H1 (cell line): ENCODE data around the gene TUBB4B. TPM values are rescaled to one million over a fixed set of nuclear protein-coding genes. Genes with fewer than 3 reads are reported as not detected.

Source experiments
- ASH2L ChIP-seq: fragments of 200-600, 300-600 bp; sonication (generic); IDR thresholded peaks from one replicate; pipeline ENCODE4 v1.7.1; 2017; ENCODE audit warnings: low read length
- BCL11A ChIP-seq, 2 experiments: IDR thresholded peaks; one replicate each; pipeline ENCODE4 v1.6.1; 2011; ENCODE audit warnings: low read depth in 2 of 2, low read length in 2 of 2, mild to moderate bottlenecking in 2 of 2
- JUN ChIP-seq: IDR thresholded peaks from 2 replicates; pipeline ENCODE4 v1.6.1; 2011; ENCODE audit warnings: low read depth, mild to moderate bottlenecking, improper control_type of control experiment, low read length
- KDM4A ChIP-seq: IDR thresholded peaks from one replicate; pipeline ENCODE4 v1.7.1; 2012; ENCODE audit warnings: low read depth, mild to moderate bottlenecking, moderate library complexity, low read length, inconsistent platforms; ENCODE audit not compliant: severe bottlenecking
- MAFK ChIP-seq: IDR thresholded peaks from 2 replicates; pipeline ENCODE4 v1.6.1; 2012; ENCODE audit warnings: low read depth, mild to moderate bottlenecking, improper control_type of control experiment, low read length
- PHF8 ChIP-seq: fragments of 200-600 bp; sonication (generic); conservative IDR thresholded peaks from 2 replicates; pipeline ENCODE4 v1.7.1; 2012; ENCODE audit warnings: low read depth, mild to moderate bottlenecking, inconsistent platforms, low read length, moderate library complexity
- POLR2AphosphoS5 ChIP-seq: IDR thresholded peaks from 2 replicates; pipeline ENCODE4 v1.6.1; 2011; ENCODE audit warnings: low read depth, low read length
- RXRA ChIP-seq: IDR thresholded peaks from 2 replicates; pipeline ENCODE4 v1.6.1; 2011; ENCODE audit warnings: low read depth, mild to moderate bottlenecking, low read length, moderate library complexity; ENCODE audit not compliant: insufficient read depth
- TAF7 ChIP-seq: optimal IDR thresholded peaks from 2 replicates; pipeline ENCODE3; 2011; ENCODE audit warnings: low read depth, mild to moderate bottlenecking, inconsistent platforms, low read length, moderate library complexity, borderline replicate concordance
- TBP ChIP-seq: IDR thresholded peaks from 2 replicates; pipeline ENCODE4 v1.6.1; 2011; ENCODE audit warnings: low read depth, low read length, improper control_type of control experiment
- polyA plus RNA-seq, 7 experiments: library from polyadenylated mRNA; depleted of rRNA in 3 of 7; stranded (reverse) in 5 of 7; unstranded in 2 of 7; fragments of >200 nt in 5 of 7; fragments of 200-250 nt in 2 of 7; gene quantifications; 1 replicate in 5 of 7; 2 replicates in 1 of 7; 4 replicates in 1 of 7; pipeline versions ENCODE4 v1.2.1 to v1.2.3, GENCODE V29; 2011 to 2013; ENCODE audit warnings: missing spikeins in 2 of 7, mixed read lengths in 2 of 7
- total RNA-seq: library from RNA; stranded (reverse); fragmentation: NEBNext Ultra II Directional; extraction: Animal tissue kit (Norgen Biotek cat#: 25700); gene quantifications from 2 replicates; pipeline ENCODE4 v1.2.1, GENCODE V29; 2021
- TF ChIP-seq, protein P1 (sequence below): fragments of 300-600 bp; sonication (generic); IDR thresholded peaks from 2 replicates; pipeline ENCODE4 v1.7.1; 2012; ENCODE audit warnings: low read length, moderate library complexity, mild to moderate bottlenecking, inconsistent platforms; ENCODE audit not compliant: insufficient replicate concordance

TUBB4B gene
- total and polyA plus RNA-seq, 2 of the 8 experiments (the other 6 are each of a cell fraction or from before 2014, with no cell fraction given), result 280 to 307 TPM

DNA sequence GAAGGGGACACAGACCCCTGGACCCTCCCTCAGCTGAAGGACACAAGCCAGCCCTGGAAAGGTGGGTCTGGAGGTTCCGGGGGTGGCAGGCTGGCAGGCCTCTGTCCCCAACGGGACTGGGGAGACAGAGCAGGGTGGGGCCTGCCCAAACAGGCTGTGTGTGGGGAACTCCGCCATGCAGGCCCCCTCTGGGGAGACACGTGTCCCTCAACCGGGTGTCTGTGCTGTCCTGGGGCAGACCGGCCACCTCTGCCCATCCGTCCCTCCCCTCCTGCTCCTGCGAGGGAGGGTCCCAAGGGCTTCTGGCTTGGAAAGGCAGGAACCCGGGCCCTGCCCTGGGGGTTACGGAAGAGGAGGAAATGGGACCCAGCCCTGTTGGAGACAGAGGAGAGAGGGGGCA lies 9.0 kb upstream of the TUBB4B start (continued):
- TF ChIP-seq, protein P1, sequence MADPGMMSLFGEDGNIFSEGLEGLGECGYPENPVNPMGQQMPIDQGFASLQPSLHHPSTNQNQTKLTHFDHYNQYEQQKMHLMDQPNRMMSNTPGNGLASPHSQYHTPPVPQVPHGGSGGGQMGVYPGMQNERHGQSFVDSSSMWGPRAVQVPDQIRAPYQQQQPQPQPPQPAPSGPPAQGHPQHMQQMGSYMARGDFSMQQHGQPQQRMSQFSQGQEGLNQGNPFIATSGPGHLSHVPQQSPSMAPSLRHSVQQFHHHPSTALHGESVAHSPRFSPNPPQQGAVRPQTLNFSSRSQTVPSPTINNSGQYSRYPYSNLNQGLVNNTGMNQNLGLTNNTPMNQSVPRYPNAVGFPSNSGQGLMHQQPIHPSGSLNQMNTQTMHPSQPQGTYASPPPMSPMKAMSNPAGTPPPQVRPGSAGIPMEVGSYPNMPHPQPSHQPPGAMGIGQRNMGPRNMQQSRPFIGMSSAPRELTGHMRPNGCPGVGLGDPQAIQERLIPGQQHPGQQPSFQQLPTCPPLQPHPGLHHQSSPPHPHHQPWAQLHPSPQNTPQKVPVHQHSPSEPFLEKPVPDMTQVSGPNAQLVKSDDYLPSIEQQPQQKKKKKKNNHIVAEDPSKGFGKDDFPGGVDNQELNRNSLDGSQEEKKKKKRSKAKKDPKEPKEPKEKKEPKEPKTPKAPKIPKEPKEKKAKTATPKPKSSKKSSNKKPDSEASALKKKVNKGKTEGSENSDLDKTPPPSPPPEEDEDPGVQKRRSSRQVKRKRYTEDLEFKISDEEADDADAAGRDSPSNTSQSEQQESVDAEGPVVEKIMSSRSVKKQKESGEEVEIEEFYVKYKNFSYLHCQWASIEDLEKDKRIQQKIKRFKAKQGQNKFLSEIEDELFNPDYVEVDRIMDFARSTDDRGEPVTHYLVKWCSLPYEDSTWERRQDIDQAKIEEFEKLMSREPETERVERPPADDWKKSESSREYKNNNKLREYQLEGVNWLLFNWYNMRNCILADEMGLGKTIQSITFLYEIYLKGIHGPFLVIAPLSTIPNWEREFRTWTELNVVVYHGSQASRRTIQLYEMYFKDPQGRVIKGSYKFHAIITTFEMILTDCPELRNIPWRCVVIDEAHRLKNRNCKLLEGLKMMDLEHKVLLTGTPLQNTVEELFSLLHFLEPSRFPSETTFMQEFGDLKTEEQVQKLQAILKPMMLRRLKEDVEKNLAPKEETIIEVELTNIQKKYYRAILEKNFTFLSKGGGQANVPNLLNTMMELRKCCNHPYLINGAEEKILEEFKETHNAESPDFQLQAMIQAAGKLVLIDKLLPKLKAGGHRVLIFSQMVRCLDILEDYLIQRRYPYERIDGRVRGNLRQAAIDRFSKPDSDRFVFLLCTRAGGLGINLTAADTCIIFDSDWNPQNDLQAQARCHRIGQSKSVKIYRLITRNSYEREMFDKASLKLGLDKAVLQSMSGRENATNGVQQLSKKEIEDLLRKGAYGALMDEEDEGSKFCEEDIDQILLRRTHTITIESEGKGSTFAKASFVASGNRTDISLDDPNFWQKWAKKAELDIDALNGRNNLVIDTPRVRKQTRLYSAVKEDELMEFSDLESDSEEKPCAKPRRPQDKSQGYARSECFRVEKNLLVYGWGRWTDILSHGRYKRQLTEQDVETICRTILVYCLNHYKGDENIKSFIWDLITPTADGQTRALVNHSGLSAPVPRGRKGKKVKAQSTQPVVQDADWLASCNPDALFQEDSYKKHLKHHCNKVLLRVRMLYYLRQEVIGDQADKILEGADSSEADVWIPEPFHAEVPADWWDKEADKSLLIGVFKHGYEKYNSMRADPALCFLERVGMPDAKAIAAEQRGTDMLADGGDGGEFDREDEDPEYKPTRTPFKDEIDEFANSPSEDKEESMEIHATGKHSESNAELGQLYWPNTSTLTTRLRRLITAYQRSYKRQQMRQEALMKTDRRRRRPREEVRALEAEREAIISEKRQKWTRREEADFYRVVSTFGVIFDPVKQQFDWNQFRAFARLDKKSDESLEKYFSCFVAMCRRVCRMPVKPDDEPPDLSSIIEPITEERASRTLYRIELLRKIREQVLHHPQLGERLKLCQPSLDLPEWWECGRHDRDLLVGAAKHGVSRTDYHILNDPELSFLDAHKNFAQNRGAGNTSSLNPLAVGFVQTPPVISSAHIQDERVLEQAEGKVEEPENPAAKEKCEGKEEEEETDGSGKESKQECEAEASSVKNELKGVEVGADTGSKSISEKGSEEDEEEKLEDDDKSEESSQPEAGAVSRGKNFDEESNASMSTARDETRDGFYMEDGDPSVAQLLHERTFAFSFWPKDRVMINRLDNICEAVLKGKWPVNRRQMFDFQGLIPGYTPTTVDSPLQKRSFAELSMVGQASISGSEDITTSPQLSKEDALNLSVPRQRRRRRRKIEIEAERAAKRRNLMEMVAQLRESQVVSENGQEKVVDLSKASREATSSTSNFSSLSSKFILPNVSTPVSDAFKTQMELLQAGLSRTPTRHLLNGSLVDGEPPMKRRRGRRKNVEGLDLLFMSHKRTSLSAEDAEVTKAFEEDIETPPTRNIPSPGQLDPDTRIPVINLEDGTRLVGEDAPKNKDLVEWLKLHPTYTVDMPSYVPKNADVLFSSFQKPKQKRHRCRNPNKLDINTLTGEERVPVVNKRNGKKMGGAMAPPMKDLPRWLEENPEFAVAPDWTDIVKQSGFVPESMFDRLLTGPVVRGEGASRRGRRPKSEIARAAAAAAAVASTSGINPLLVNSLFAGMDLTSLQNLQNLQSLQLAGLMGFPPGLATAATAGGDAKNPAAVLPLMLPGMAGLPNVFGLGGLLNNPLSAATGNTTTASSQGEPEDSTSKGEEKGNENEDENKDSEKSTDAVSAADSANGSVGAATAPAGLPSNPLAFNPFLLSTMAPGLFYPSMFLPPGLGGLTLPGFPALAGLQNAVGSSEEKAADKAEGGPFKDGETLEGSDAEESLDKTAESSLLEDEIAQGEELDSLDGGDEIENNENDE, result no peak
- no peak for TF ChIP-seq BCL11A (IDR thresholded peaks at IDR 0.05; ENCODE audit: low read depth in 2 of 2, low read length in 2 of 2)
- TF ChIP-seq KDM4A, result no peak
- TF ChIP-seq POLR2AphosphoS5, result no peak
- no peak for TF ChIP-seq RXRA
- no peak for TF ChIP-seq MAFK
- TF ChIP-seq ASH2L, result no peak
- no peak for TF ChIP-seq TBP
- no peak for TF ChIP-seq TAF7
- no peak for TF ChIP-seq JUN
- no peak for TF ChIP-seq PHF8
